ENCODE measurements around the gene TTPAL. TPM values are rescaled to one million over a fixed set of nuclear protein-coding genes. Genes with fewer than 3 reads are reported as not detected.
A peak's percentile ranks its signal among the peaks of the same experiment; 100 is the strongest.

The TTPAL gene
- total RNA-seq, 2 experiments from 2014 or later: 5.6 to 18.8 TPM

DNA sequence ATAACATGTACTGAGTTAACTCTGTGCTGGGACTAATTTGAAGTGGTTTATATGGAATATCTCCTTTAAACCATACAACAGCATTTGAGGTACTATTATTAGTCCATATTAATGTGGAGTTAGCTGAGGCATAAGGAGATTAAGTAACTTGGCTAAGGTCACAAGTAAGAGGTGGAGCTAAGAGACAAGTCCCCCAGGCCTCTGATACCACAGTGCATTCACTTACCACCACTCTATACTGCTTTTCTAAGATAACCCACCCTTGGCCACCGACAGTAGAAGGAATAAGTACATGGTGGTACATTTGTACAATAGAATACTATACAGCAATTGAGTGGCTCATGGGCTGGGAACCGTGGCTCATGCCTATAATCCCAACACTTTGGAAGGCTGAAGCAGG is 16.4 kb upstream of the TTPAL start:
- no peak for TF ChIP-seq EZH2phosphoT487 (IDR thresholded peaks at IDR 0.05; ENCODE audit: borderline replicate concordance, low read depth, low read length)
- TF ChIP-seq, protein P1, sequence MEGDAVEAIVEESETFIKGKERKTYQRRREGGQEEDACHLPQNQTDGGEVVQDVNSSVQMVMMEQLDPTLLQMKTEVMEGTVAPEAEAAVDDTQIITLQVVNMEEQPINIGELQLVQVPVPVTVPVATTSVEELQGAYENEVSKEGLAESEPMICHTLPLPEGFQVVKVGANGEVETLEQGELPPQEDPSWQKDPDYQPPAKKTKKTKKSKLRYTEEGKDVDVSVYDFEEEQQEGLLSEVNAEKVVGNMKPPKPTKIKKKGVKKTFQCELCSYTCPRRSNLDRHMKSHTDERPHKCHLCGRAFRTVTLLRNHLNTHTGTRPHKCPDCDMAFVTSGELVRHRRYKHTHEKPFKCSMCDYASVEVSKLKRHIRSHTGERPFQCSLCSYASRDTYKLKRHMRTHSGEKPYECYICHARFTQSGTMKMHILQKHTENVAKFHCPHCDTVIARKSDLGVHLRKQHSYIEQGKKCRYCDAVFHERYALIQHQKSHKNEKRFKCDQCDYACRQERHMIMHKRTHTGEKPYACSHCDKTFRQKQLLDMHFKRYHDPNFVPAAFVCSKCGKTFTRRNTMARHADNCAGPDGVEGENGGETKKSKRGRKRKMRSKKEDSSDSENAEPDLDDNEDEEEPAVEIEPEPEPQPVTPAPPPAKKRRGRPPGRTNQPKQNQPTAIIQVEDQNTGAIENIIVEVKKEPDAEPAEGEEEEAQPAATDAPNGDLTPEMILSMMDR (conservative IDR thresholded peaks at IDR 0.05; ENCODE audit: low read length): no peak
- Histone ChIP-seq H3K4me1 (ENCODE audit: insufficient read depth, low read length, poor library complexity, severe bottlenecking) (no peaks in the 10 kb centered on the region), H4K20me1 (ENCODE audit: insufficient read depth, low read length) (no peaks in the 10 kb centered on the region), H3K4me2 (ENCODE audit: low read length) (no peak overlapping the region), H3K9me3 (ENCODE audit: low read length) (no peaks in the 10 kb centered on the region), H3K4me3 (ENCODE audit: low read depth, low read length, poor library complexity, severe bottlenecking) (no peak overlapping the region), H3K9me2 (ENCODE audit: insufficient read depth, low read length) (no peaks in the 10 kb centered on the region), H3K79me2 (ENCODE audit: insufficient read depth, low read depth, low read length) (no peaks in the 10 kb centered on the region), H2AFZ (ENCODE audit: low read length) (no peak overlapping the region), H3K27ac (ENCODE audit: low read depth, low read length, poor library complexity, severe bottlenecking) (no peak overlapping the region), H3K36me3 (ENCODE audit: insufficient read depth, low read length) (no peaks in the 10 kb centered on the region)
- BruUV-seq (replicated peaks): no TSS peak
- no peak for DNase-seq (ENCODE audit: low spot score)
- intact Hi-C loops (cut with micrococcal nuclease; ENCODE audit: unreplicated experiment): no loop called here
- CTCF ChIA-PET (ENCODE audit: unreplicated experiment): no interaction called here
- POLR2A ChIA-PET: interaction anchor here (0.7 to 1.2 kb wide), 3 partner anchors 9 to 224 kb away, joined by 3 to 4 read pairs (median 3); no protein-coding TSS in a partner anchor

DNA sequence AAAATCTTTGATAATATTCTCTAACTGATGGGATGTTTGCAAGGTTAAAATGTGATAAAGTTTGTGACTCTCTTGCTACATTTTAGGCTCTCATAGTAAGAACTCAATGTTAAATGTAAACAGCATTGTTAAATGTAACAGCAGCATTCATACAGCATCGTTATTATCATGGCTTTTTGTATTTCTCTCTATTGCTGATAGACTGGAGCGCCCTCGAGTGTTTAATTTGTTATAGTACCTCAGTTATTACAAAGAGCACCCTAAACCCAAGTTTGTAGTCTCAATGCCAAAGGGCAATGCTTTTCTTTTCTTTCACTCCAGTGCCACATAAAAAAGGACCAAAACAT is 14.9 kb upstream of the TTPAL start:
- Histone ChIP-seq H3K79me2 (ENCODE audit: insufficient read depth, low read depth, low read length) (no peaks in the 10 kb centered on the region), H2AFZ (ENCODE audit: low read length) (no peak overlapping the region), H3K9me2 (ENCODE audit: insufficient read depth, low read length) (no peaks in the 10 kb centered on the region), H3K9me3 (ENCODE audit: low read length) (no peaks in the 10 kb centered on the region), H3K4me3 (ENCODE audit: low read depth, low read length, poor library complexity, severe bottlenecking) (no peak overlapping the region), H3K4me2 (ENCODE audit: low read length) (no peak overlapping the region), H3K4me1 (ENCODE audit: insufficient read depth, low read length, poor library complexity, severe bottlenecking) (no peaks in the 10 kb centered on the region), H3K36me3 (ENCODE audit: insufficient read depth, low read length) (no peaks in the 10 kb centered on the region), H3K27ac (ENCODE audit: low read depth, low read length, poor library complexity, severe bottlenecking) (no peak overlapping the region), H4K20me1 (ENCODE audit: insufficient read depth, low read length) (no peaks in the 10 kb centered on the region)
- DNase-seq (ENCODE audit: low spot score): peak; percentile 56
- ChIA-PET POLR2A (interaction anchor here (1.2 kb wide), 1 partner anchor 10 kb away, joined by 3 read pairs; no protein-coding TSS in a partner anchor), CTCF (ENCODE audit: unreplicated experiment) (no interaction called here)
- BruUV-seq (replicated peaks): no TSS peak
- intact Hi-C loops (cut with micrococcal nuclease; ENCODE audit: unreplicated experiment): loop anchor here (1.0 to 2.0 kb wide), 2 partner anchors 72 to 245 kb away; no protein-coding TSS in a partner anchor
- TF ChIP-seq, protein P1 (conservative IDR thresholded peaks at IDR 0.05; ENCODE audit: low read length): peak; percentile 86
- no peak for TF ChIP-seq EZH2phosphoT487 (IDR thresholded peaks at IDR 0.05; ENCODE audit: borderline replicate concordance, low read depth, low read length)

DNA sequence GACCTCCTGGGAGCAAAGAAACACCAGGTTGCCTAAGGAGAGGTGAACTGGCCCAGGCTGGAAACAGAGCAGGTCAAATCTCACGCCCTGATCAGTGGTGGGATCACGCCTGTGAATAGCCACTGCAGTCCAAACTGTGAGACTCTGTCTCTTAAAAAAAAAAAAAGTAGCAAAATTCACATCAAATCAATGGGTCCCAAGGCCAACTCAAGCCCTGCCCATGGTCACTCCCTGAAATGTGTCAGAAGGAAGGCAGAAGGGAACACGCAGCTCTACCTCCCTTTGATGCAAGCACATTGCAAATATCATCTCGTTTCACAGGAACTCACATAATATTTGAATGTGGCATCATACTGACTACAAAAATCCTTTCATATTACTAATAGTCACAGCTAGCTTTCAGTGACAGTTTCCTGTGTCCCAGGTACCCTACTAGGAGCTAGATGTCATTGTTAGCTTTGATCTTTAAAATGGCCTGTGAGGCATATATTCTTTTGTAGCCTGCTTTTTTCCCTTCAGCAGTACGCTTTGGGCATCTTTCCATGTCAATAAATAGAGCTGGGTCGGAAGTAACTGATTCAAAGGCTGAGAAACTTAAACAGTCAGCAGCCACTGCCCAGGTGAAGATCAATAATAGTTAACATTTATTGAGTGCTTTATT is 14.4 kb upstream of the TTPAL start:
- H3K4me2 ChIP-seq (ENCODE audit: low read length): no peak overlapping the region
- H3K27ac ChIP-seq (ENCODE audit: low read depth, low read length, poor library complexity, severe bottlenecking): no peak overlapping the region
- H3K36me3 ChIP-seq (ENCODE audit: insufficient read depth, low read length): no peaks in the 10 kb centered on the region
- TF ChIP-seq, protein P1 (conservative IDR thresholded peaks at IDR 0.05; ENCODE audit: low read length): 0 out of 2 replicates have a peak, but pooled peaks have one; percentile 24
- TF ChIP-seq EZH2phosphoT487 (IDR thresholded peaks at IDR 0.05; ENCODE audit: borderline replicate concordance, low read depth, low read length): no peak
- no peaks in the 10 kb centered on the region for H3K9me2 ChIP-seq (ENCODE audit: insufficient read depth, low read length)
- BruUV-seq (replicated peaks): no TSS peak
- intact Hi-C loops (cut with micrococcal nuclease; ENCODE audit: unreplicated experiment): loop anchor here (1.0 to 2.0 kb wide), 2 partner anchors 72 to 246 kb away; no protein-coding TSS in a partner anchor
- H3K79me2 ChIP-seq (ENCODE audit: insufficient read depth, low read depth, low read length): no peaks in the 10 kb centered on the region
- no peak overlapping the region for H2AFZ ChIP-seq (ENCODE audit: low read length)
- H3K9me3 ChIP-seq (ENCODE audit: low read length): no peaks in the 10 kb centered on the region
- H3K4me1 ChIP-seq (ENCODE audit: insufficient read depth, low read length, poor library complexity, severe bottlenecking): no peaks in the 10 kb centered on the region
- H4K20me1 ChIP-seq (ENCODE audit: insufficient read depth, low read length): no peaks in the 10 kb centered on the region
- POLR2A ChIA-PET: no interaction called here
- no peak for DNase-seq (ENCODE audit: low spot score)
- H3K4me3 ChIP-seq (ENCODE audit: low read depth, low read length, poor library complexity, severe bottlenecking): no peak overlapping the region
- CTCF ChIA-PET (ENCODE audit: unreplicated experiment): no interaction called here
